HepG2 (cell line): ENCODE results near the gene CSTF1. TPM values are rescaled to one million over a fixed set of nuclear protein-coding genes. Genes with fewer than 3 reads are reported as not detected.

Experiments
- FLYWCH1 ChIP-seq: sonication (generic); formaldehyde crosslinking; IDR thresholded peaks from 2 replicates; pipeline ENCODE4 v1.8.1; 2023; ENCODE audit warnings: mild to moderate bottlenecking, missing genetic modification reagents
- FOXA3 ChIP-seq: IDR thresholded peaks from 2 replicates; pipeline ENCODE4 v1.6.1; 2016; ENCODE audit warnings: missing genetic modification reagents, missing compliant biosample characterization
- HHEX ChIP-seq: IDR thresholded peaks from 2 replicates; pipeline ENCODE4 v1.6.1; 2016; ENCODE audit warnings: control low read depth
- ISL2 ChIP-seq: sonication (generic); formaldehyde crosslinking; IDR thresholded peaks from 2 replicates; pipeline ENCODE4 v1.5.0; 2020; ENCODE audit warnings: missing genetic modification reagents
- MYPOP ChIP-seq: sonication (generic); formaldehyde crosslinking; IDR thresholded peaks from 2 replicates; pipeline ENCODE4 v1.8.1; 2023; ENCODE audit warnings: mild to moderate bottlenecking, moderate library complexity, missing genetic modification reagents
- REL ChIP-seq: sonication (generic); formaldehyde crosslinking; conservative IDR thresholded peaks from 2 replicates; pipeline ENCODE4 v1.8.0; 2022; ENCODE audit warnings: mild to moderate bottlenecking, missing genetic modification reagents, moderate library complexity
- SMAD1 ChIP-seq: sonication (generic); formaldehyde crosslinking; IDR thresholded peaks from 2 replicates; pipeline ENCODE4 v1.4.0; 2020; ENCODE audit warnings: missing genetic modification reagents, low read depth, mild to moderate bottlenecking, borderline replicate concordance
- SOX5 ChIP-seq: IDR thresholded peaks from 2 replicates; pipeline ENCODE4 v1.6.1; 2016; ENCODE audit warnings: borderline replicate concordance
- TAF1 ChIP-seq: sonication (generic); formaldehyde crosslinking; IDR thresholded peaks from 2 replicates; pipeline ENCODE4 v1.4.0; 2020; ENCODE audit warnings: missing genetic modification reagents
- TFDP1 ChIP-seq: IDR thresholded peaks from 2 replicates; pipeline ENCODE4 v1.6.1; 2016; ENCODE audit warnings: missing compliant biosample characterization, missing genetic modification reagents, borderline replicate concordance
- ZBTB2 ChIP-seq: sonication (generic); formaldehyde crosslinking; IDR thresholded peaks from 2 replicates; pipeline ENCODE4 v1.8.0; 2022; ENCODE audit warnings: low read depth, missing genetic modification reagents
- ZBTB44 ChIP-seq: sonication (generic); formaldehyde crosslinking; IDR thresholded peaks from 2 replicates; pipeline ENCODE4 v1.4.0; 2020; ENCODE audit warnings: missing genetic modification reagents
- ZFP41 ChIP-seq: sonication (generic); formaldehyde crosslinking; IDR thresholded peaks from 2 replicates; pipeline ENCODE4 v1.4.0; 2020; ENCODE audit warnings: mild to moderate bottlenecking, missing genetic modification reagents, borderline replicate concordance
- ZKSCAN5 ChIP-seq: sonication (generic); formaldehyde crosslinking; IDR thresholded peaks from 2 replicates; pipeline ENCODE4 v1.5.1; 2020; ENCODE audit warnings: mild to moderate bottlenecking, missing genetic modification reagents
- ZNF20 ChIP-seq: sonication (generic); formaldehyde crosslinking; IDR thresholded peaks from 2 replicates; pipeline ENCODE4 v1.4.0; 2020; ENCODE audit warnings: mild to moderate bottlenecking, moderate library complexity, missing genetic modification reagents
- ZNF260 ChIP-seq: sonication (generic); formaldehyde crosslinking; IDR thresholded peaks from 2 replicates; pipeline ENCODE4 v1.4.0; 2020; ENCODE audit warnings: missing genetic modification reagents, low read depth, mild to moderate bottlenecking, borderline replicate concordance
- ZNF547 ChIP-seq: sonication (generic); formaldehyde crosslinking; IDR thresholded peaks from 2 replicates; pipeline ENCODE4 v1.5.1; 2020; ENCODE audit warnings: mild to moderate bottlenecking, missing genetic modification reagents
- ZNF770 ChIP-seq: sonication (generic); formaldehyde crosslinking; IDR thresholded peaks from 2 replicates; pipeline ENCODE4 v1.5.0; 2020; ENCODE audit warnings: mild to moderate bottlenecking, missing genetic modification reagents
- ZNF773 ChIP-seq: sonication (generic); formaldehyde crosslinking; IDR thresholded peaks from 2 replicates; pipeline ENCODE4 v1.4.0; 2020; ENCODE audit warnings: missing genetic modification reagents, borderline replicate concordance
- ZNF781 ChIP-seq: sonication (generic); formaldehyde crosslinking; IDR thresholded peaks from 2 replicates; pipeline ENCODE4 v1.5.1; 2020; ENCODE audit warnings: borderline replicate concordance, mild to moderate bottlenecking, missing genetic modification reagents; ENCODE audit errors: not compliant biosample characterization
- ZSCAN12 ChIP-seq: sonication (generic); formaldehyde crosslinking; IDR thresholded peaks from 2 replicates; pipeline ENCODE4 v1.9.0; 2021; ENCODE audit warnings: mild to moderate bottlenecking, missing genetic modification reagents
- polyA plus RNA-seq, 8 experiments: library from polyadenylated mRNA; depleted of rRNA in 3 of 8; stranded (reverse) in 7 of 8; unstranded in 1 of 8; fragments of >200 nt; fragmentation: Illumina TruSeq in 4 of 8; extraction: Trizol in 4 of 8; gene quantifications; 2 replicates each; pipeline versions ENCODE4 v1.2.1 to v1.2.3, GENCODE V29; 2011 to 2016; ENCODE audit warnings: low read depth in 4 of 8, missing spikeins in 1 of 8, mixed read lengths in 1 of 8; ENCODE audit not compliant: insufficient read depth in 1 of 8
- total RNA-seq, 5 experiments: library from RNA; depleted of rRNA; stranded (reverse); fragments of >200 nt; fragmentation: Illumina TruSeq; extraction: Trizol; gene quantifications; 2 replicates each; pipeline ENCODE4 v1.2.3, GENCODE V29; 2016; ENCODE audit warnings: low read depth in 1 of 5

Gene CSTF1
- total and polyA plus RNA-seq, 2 of the 13 experiments (the other 11 are each of a cell fraction or from before 2014, with no cell fraction given) = 70.9 to 100 TPM

- TF ChIP-seq MYPOP (CRISPR knock-in tag) = peak; percentile 99
- peak; percentile 93 for TF ChIP-seq ISL2 (CRISPR knock-in tag)
- 0 out of 2 replicates have a peak, but pooled peaks have one; percentile 89 for TF ChIP-seq ZNF260 (CRISPR knock-in tag)
- TF ChIP-seq ZSCAN12 (CRISPR knock-in tag) = peak; percentile 94
- TF ChIP-seq ZNF547 = peak; percentile 99
- TF ChIP-seq ZNF770 (CRISPR knock-in tag) = peak; percentile 68
- TF ChIP-seq SMAD1 (CRISPR knock-in tag) = peak; percentile 97
- peak; percentile 97 for TF ChIP-seq REL (CRISPR knock-in tag)
- peak; percentile 96 for TF ChIP-seq TAF1 (CRISPR knock-in tag)
- TF ChIP-seq ZBTB2 (CRISPR knock-in tag) = peak; percentile 94
- TF ChIP-seq FLYWCH1 (CRISPR knock-in tag) = no peak
- peak; percentile 97 for TF ChIP-seq TFDP1
- TF ChIP-seq ZFP41 (CRISPR knock-in tag) = peak; percentile 76; the same call in 1 of the 2 replicates
- TF ChIP-seq SOX5 (CRISPR knock-in tag) = peak; percentile 85
- TF ChIP-seq ZBTB44 (CRISPR knock-in tag) = no peak; the same call in 1 of the 2 replicates
- TF ChIP-seq ZNF781 = peak; percentile 95
- TF ChIP-seq HHEX (CRISPR knock-in tag) = peak; percentile 77; the same call in 1 of the 2 replicates
- TF ChIP-seq ZNF773 = peak; percentile 96; the same call in 1 of the 2 replicates
- peak; percentile 91; the same call in 1 of the 2 replicates for TF ChIP-seq ZNF20 (CRISPR knock-in tag)
- TF ChIP-seq FOXA3 (CRISPR knock-in tag) = peak; percentile 94
- peak; percentile 99 for TF ChIP-seq ZKSCAN5 (CRISPR knock-in tag)
Measured at GRCh38 chr20:56392132-56392880, at the start of gene CSTF1, which contains the start of gene AURKA (continued).
